Measurements from ENCODE around the gene PPP1R3E.
"Not testable (repeated sequence)": the region's sequence is repeated elsewhere in the genome, so short reads cannot be mapped to it uniquely, and the experiment has no call there.

The PPP1R3E gene

DNA sequence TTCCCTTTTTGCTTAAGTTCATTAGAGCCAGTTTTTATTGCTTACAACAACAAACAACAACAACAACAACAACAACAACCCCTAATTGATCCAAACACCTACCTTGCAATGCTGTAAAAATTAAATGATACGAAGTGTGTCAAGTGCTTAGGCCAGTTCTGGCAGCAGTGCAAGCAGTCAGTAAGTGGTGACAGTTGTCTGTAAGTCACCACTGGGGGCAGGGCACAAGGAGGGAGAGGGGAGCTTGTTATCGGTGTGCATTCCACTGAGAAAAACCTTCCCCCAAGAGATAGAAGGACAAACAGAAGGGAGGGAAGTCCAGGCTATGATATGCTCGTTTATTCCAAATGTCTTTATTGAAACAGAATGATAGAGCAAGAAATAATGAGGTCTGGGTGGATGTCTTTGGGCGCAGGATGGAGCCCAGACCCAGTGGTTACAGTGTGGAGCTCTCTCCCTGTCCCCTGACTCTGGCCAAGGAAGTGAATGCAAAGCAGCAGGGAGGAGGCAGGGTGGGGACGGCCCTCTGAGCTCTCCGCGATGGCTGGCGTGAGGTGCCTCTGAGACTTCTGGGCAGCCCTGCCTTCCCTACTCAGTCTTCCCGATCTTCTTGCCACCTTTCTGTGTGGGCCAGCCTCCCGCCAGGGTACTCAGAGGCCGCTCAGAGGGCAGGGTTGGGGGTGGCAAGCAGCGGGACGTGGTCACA is 43.5 kb upstream of the PPP1R3E start:
- FAIRE-seq (no peak), DNase-seq (ENCODE audit: insufficient read length, low spot score) (no peak)
- TF ChIP-seq, protein P1, sequence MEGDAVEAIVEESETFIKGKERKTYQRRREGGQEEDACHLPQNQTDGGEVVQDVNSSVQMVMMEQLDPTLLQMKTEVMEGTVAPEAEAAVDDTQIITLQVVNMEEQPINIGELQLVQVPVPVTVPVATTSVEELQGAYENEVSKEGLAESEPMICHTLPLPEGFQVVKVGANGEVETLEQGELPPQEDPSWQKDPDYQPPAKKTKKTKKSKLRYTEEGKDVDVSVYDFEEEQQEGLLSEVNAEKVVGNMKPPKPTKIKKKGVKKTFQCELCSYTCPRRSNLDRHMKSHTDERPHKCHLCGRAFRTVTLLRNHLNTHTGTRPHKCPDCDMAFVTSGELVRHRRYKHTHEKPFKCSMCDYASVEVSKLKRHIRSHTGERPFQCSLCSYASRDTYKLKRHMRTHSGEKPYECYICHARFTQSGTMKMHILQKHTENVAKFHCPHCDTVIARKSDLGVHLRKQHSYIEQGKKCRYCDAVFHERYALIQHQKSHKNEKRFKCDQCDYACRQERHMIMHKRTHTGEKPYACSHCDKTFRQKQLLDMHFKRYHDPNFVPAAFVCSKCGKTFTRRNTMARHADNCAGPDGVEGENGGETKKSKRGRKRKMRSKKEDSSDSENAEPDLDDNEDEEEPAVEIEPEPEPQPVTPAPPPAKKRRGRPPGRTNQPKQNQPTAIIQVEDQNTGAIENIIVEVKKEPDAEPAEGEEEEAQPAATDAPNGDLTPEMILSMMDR (IDR thresholded peaks at IDR 0.05; ENCODE audit: insufficient read depth, missing control alignments) = no peak

DNA sequence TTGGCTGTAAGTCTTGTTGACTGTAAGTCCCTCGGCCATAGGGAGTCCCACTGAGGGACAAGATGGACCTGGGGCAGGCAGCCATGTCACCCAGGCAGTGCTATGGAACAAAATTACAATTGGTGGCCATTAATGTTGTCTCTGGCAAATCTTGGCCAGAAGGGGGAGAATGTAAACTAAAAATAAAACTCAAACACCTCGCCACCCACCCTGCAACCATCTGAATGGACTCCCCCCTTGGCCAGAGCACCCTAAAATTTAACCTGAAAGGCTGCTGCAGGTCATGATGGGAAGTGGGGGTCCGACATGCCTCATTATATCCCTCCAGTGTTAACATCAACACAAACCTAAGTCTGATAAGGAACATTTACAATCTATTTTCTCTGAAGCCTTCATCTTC is 41.8 kb upstream of the PPP1R3E start:
- TF ChIP-seq, protein P1 (IDR thresholded peaks at IDR 0.05; ENCODE audit: insufficient read depth, missing control alignments) = no peak
- DNase-seq (ENCODE audit: insufficient read length, low spot score) = no peak
- FAIRE-seq = no peak

DNA sequence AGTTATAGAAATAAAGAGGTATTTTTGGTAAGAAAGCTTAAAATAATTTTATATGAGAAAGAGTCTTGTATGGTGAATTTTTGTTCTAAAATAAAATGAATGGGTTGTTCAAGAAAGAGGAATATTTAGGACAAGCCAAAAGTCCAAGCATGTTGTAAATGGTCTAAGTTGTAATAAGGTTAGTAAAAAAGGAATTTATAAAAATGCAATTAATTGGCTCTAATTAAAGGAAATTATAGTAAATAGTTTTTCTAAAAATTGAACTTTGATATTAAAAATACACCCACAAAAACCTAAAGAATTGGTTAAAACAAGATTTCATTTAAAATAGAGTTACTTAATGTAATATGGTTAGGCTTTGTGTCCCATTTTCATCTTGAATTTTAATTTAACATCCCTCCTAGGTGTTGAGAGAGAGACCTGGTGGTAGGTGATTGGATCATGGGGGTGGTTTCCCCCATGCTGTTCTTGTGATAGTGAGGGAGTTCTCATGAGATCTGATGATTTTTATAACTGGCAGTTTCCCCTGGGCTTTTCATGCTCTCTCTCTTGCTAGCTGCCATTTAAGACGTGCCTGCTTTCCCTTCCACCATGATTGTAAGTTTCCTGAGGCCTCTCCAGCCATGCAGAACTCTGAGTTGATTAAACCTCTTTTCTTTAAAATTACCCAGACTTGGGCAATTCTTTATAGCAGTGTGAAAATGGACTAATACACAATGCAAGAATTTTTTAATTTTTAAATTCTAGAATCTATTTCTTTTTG is 37.0 kb upstream of the PPP1R3E start:
- FAIRE-seq (no peak), DNase-seq (ENCODE audit: insufficient read length, low spot score) (no peak)
- TF ChIP-seq, protein P1 (IDR thresholded peaks at IDR 0.05; ENCODE audit: insufficient read depth, missing control alignments) = no peak

GRCh38 chr14:23335623-23336022 is 33.0 kb upstream of the PPP1R3E start:
- no peak for DNase-seq (ENCODE audit: insufficient read length, low spot score)
- TF ChIP-seq, protein P1 (IDR thresholded peaks at IDR 0.05; ENCODE audit: insufficient read depth, missing control alignments) = no peak
- no peak for FAIRE-seq

- FAIRE-seq (peak; percentile 71), DNase-seq (ENCODE audit: insufficient read length, low spot score) (peak; percentile 69)
- TF ChIP-seq, protein P1 (IDR thresholded peaks at IDR 0.05; ENCODE audit: insufficient read depth, missing control alignments) = peak; percentile 77
These were observed 25.5 kb upstream of the PPP1R3E start for GRCh38 chr14:23327947-23328744.

DNA sequence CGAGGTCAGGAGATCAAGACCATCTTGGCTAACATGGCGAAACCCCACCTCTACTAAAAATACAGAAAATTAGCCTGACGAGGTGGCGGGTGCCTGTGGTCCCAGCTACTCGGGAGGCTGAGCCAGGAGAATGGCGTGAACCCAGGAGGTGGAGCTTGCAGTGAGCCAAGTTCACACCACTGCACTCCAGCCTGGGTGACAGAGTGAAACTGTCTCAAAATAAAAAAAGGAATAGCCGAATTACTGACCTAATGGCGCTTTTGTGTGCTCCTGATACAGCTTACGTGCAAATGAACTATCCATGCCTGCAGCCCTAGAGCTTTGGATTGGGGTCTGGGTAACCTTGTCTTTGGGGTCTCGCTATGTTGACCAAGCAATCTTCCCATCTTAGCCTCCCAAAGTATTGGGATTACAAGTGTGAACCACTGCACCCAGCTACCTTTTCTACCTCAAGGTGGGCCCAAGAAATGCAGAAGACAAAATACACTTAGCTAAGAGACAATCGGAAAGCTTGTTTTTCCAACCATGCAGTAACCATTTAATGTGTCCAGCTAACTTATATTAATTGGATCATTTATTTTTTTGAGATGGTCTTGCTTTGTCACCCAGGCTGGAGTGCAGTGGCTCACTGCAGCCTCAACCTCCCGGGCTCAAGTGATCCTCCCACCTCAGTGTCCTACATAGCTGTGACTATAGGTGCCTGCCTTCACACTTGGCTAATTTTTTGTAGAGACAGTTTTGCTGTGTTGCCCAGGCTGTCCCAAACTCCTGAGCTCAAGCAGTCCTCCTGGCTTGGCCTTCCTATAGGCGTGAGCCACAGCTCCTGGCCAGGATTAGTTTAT is 24.1 kb upstream of the PPP1R3E start:
- FAIRE-seq (no peak), DNase-seq (ENCODE audit: insufficient read length, low spot score) (no peak)
- TF ChIP-seq, protein P1 (IDR thresholded peaks at IDR 0.05; ENCODE audit: insufficient read depth, missing control alignments) = no peak

- not testable (repeated sequence) for FAIRE-seq; DNase-seq (ENCODE audit: insufficient read length, low spot score)
These were observed 23.1 kb upstream of the PPP1R3E start for GRCh38 chr14:23325746-23326145.

Measured in D721Med (cell line).